Endothelial cell (in vitro differentiated cells): ENCODE results near the gene TIMM22. TPM values are rescaled to one million over a fixed set of nuclear protein-coding genes. Genes with fewer than 3 reads are reported as not detected.
"Not testable (repeated sequence)": the region's sequence is repeated elsewhere in the genome, so short reads cannot be mapped to it uniquely, and the experiment has no call there.

Source experiments
- DNase-seq: peaks from one replicate; pipeline ENCODE4 v3.0.0; 2021; ENCODE audit warnings: low spot score
- H3K27ac Mint-ChIP-seq: one replicate; pipeline ENCODE4 v1.8.0; 2021; ENCODE audit warnings: mixed read lengths, inconsistent platforms; ENCODE audit not compliant: unreplicated experiment
- H3K27me3 Mint-ChIP-seq: one replicate; pipeline ENCODE4 v1.8.0; 2021; ENCODE audit warnings: mild to moderate bottlenecking, moderate library complexity, mixed read lengths, inconsistent platforms; ENCODE audit not compliant: unreplicated experiment
- H3K36me3 Mint-ChIP-seq: one replicate; pipeline ENCODE4 v1.8.0; 2021; ENCODE audit warnings: mild to moderate bottlenecking, low read depth, mixed read lengths, inconsistent platforms; ENCODE audit not compliant: unreplicated experiment
- H3K4me1 Mint-ChIP-seq: one replicate; pipeline ENCODE4 v1.8.0; 2021; ENCODE audit warnings: mild to moderate bottlenecking, mixed read lengths, inconsistent platforms; ENCODE audit not compliant: unreplicated experiment
- H3K4me3 Mint-ChIP-seq: one replicate; pipeline ENCODE4 v1.8.0; 2021; ENCODE audit warnings: mild to moderate bottlenecking, mixed read lengths, inconsistent platforms; ENCODE audit not compliant: unreplicated experiment
- H3K9me3 Mint-ChIP-seq: one replicate; pipeline ENCODE4 v1.8.0; 2021; ENCODE audit warnings: mixed read lengths, inconsistent platforms; ENCODE audit not compliant: unreplicated experiment
- CTCF ChIP-seq: fragments of 200-600 bp; sonication (generic); IDR thresholded peaks from one replicate; pipeline ENCODE4 v1.5.0; 2021; ENCODE audit warnings: antibody characterized with exemption; ENCODE audit not compliant: unreplicated experiment
- total RNA-seq: library from RNA; stranded (reverse); fragmentation: NEBNext Ultra II Directional; extraction: Animal tissue kit (Norgen Biotek cat#: 25700); gene quantifications from one replicate; pipeline ENCODE4 v1.2.1, GENCODE V29; 2021; ENCODE audit not compliant: unreplicated experiment

TIMM22 gene
- total RNA-seq, 1 donor from 2014 or later, result 17.1 TPM

GRCh38 chr17:1042486-1042885 lies 45.6 kb downstream of the TIMM22 start:
- peaks cover 20% of the 10 kb centered on the region for H3K36me3 Mint-ChIP-seq
- H3K27ac Mint-ChIP-seq, result peak overlapping the region; percentile 19
- peaks cover 10% of the 10 kb centered on the region for H3K4me1 Mint-ChIP-seq
- no peak for TF ChIP-seq CTCF
- DNase-seq, result no peak
- H3K27me3 Mint-ChIP-seq, result peaks cover 3% of the 10 kb centered on the region
- H3K4me3 Mint-ChIP-seq, result peak overlapping the region; percentile 56
- no peaks in the 10 kb centered on the region for H3K9me3 Mint-ChIP-seq

GRCh38 chr17:1043601-1044251 lies 46.8 kb downstream of the TIMM22 start:
- Mint-ChIP-seq H3K4me1 (peaks cover 10% of the 10 kb centered on the region), H3K4me3 (no peak overlapping the region), H3K27me3 (peaks cover 5% of the 10 kb centered on the region), H3K36me3 (peaks cover 20% of the 10 kb centered on the region), H3K27ac (no peak overlapping the region), H3K9me3 (no peaks in the 10 kb centered on the region)
- TF ChIP-seq CTCF, result no peak
- peak; percentile 33 for DNase-seq

- not testable (repeated sequence) for H3K27me3 Mint-ChIP-seq, DNase-seq, H3K4me3 Mint-ChIP-seq, H3K4me1 Mint-ChIP-seq, H3K9me3 Mint-ChIP-seq
- Mint-ChIP-seq H3K36me3 (peaks cover 22% of the 10 kb centered on the region), H3K27ac (peak overlapping the region; percentile 57)
Observed at GRCh38 chr17:1044387-1045009, 47.6 kb downstream of the TIMM22 start.

GRCh38 chr17:1045456-1045855 lies 48.5 kb downstream of the TIMM22 start:
- Mint-ChIP-seq H3K4me1 (peaks cover 2% of the 10 kb centered on the region), H3K4me3 (no peak overlapping the region), H3K27me3 (peaks cover 5% of the 10 kb centered on the region), H3K27ac (no peak overlapping the region), H3K9me3 (no peaks in the 10 kb centered on the region), H3K36me3 (peaks cover 29% of the 10 kb centered on the region)
- TF ChIP-seq CTCF, result no peak
- no peak for DNase-seq

GRCh38 chr17:1047177-1047878 lies 50.4 kb downstream of the TIMM22 start:
- TF ChIP-seq CTCF, result no peak
- DNase-seq, result no peak
- H3K27me3 Mint-ChIP-seq, result peaks cover 5% of the 10 kb centered on the region
- no peaks in the 10 kb centered on the region for H3K9me3 Mint-ChIP-seq
- H3K4me1 Mint-ChIP-seq, result peaks cover 2% of the 10 kb centered on the region
- no peak overlapping the region for H3K27ac Mint-ChIP-seq
- H3K36me3 Mint-ChIP-seq, result peaks cover 23% of the 10 kb centered on the region
- H3K4me3 Mint-ChIP-seq, result no peak overlapping the region
